ENCODE measurements around the gene PTH2R.
A peak's percentile ranks its signal among the peaks of the same experiment; 100 is the strongest.
"Not testable (repeated sequence)": the region's sequence is repeated elsewhere in the genome, so short reads cannot be mapped to it uniquely, and the experiment has no call there.

Gene PTH2R

GRCh38 chr2:208482453-208483015, 75.9 kb downstream of the PTH2R start:
- DNase-seq (ENCODE audit: low spot score) = peak; percentile 23

GRCh38 chr2:208485390-208485789, 78.8 kb downstream of the PTH2R start:
- no peak for DNase-seq (ENCODE audit: low spot score)

GRCh38 chr2:208488686-208489564, 82.3 kb downstream of the PTH2R start:
- no peak for DNase-seq (ENCODE audit: low spot score)

- no peak for DNase-seq (ENCODE audit: low spot score)
Measured at GRCh38 chr2:208489687-208490086, 83.1 kb downstream of the PTH2R start.

GRCh38 chr2:208490492-208490891, 83.9 kb downstream of the PTH2R start:
- DNase-seq (ENCODE audit: low spot score) = no peak

GRCh38 chr2:208491641-208492040, 85.0 kb downstream of the PTH2R start:
- DNase-seq (ENCODE audit: low spot score) = no peak

GRCh38 chr2:208492069-208492468, 85.5 kb downstream of the PTH2R start:
- DNase-seq (ENCODE audit: low spot score) = no peak

- no peak for DNase-seq (ENCODE audit: low spot score)
Measured at GRCh38 chr2:208493186-208493585, 86.6 kb downstream of the PTH2R start.

- no peak for DNase-seq (ENCODE audit: low spot score)
Measured at GRCh38 chr2:208496129-208496528, 89.5 kb downstream of the PTH2R start.

- DNase-seq (ENCODE audit: low spot score) = no peak
Measured at GRCh38 chr2:208501206-208501605, 94.6 kb downstream of the PTH2R start.

GRCh38 chr2:208502288-208502687, 95.7 kb downstream of the PTH2R start:
- DNase-seq (ENCODE audit: low spot score) = peak; percentile 6

GRCh38 chr2:208505365-208505764, 98.8 kb downstream of the PTH2R start:
- DNase-seq (ENCODE audit: low spot score) = not testable (repeated sequence)

- no peak for DNase-seq (ENCODE audit: low spot score)
Measured at GRCh38 chr2:208509586-208509985, 103.0 kb downstream of the PTH2R start.

GRCh38 chr2:208511016-208511415, 104.4 kb downstream of the PTH2R start:
- DNase-seq (ENCODE audit: low spot score) = no peak

GRCh38 chr2:208511573-208511972, 105.0 kb downstream of the PTH2R start:
- DNase-seq (ENCODE audit: low spot score) = no peak

GRCh38 chr2:208515099-208515498, 108.5 kb downstream of the PTH2R start:
- no peak for DNase-seq (ENCODE audit: low spot score)

- DNase-seq (ENCODE audit: low spot score) = not testable (repeated sequence)
Measured at GRCh38 chr2:208523069-208523468, 116.5 kb downstream of the PTH2R start.

- not testable (repeated sequence) for DNase-seq (ENCODE audit: low spot score)
Measured at GRCh38 chr2:208525165-208525564, 118.6 kb downstream of the PTH2R start.

GRCh38 chr2:208529796-208530195, 123.2 kb downstream of the PTH2R start:
- DNase-seq (ENCODE audit: low spot score) = no peak

- no peak for DNase-seq (ENCODE audit: low spot score)
Measured at GRCh38 chr2:208531361-208531760, 124.8 kb downstream of the PTH2R start.

GRCh38 chr2:208535578-208535977, 129.0 kb downstream of the PTH2R start:
- DNase-seq (ENCODE audit: low spot score) = not testable (repeated sequence)

GRCh38 chr2:208541461-208541988, 134.9 kb downstream of the PTH2R start:
- no peak for DNase-seq (ENCODE audit: low spot score)

- DNase-seq (ENCODE audit: low spot score) = no peak
Measured at GRCh38 chr2:208541989-208542464, 135.4 kb downstream of the PTH2R start.

All from NAMALWA (cell line).